GM23338 (cell line): ENCODE data around the gene RGS6.

Experiments
- EZH2 ChIP-seq: fragments of 200-600 bp; sonication (generic); IDR thresholded peaks from one replicate; pipeline ENCODE4 v1.8.0; 2017; ENCODE audit warnings: antibody characterized with exemption, mild to moderate bottlenecking, low read depth; ENCODE audit not compliant: unreplicated experiment
- POLR2AphosphoS5 ChIP-seq: IDR thresholded peaks from 2 replicates; pipeline ENCODE4 v1.6.1; 2016; ENCODE audit warnings: antibody characterized with exemption, low read depth
- TF ChIP-seq, protein P1 (sequence below), 2 experiments: fragments of 200-600 bp in 1 of 2; sonication (generic) in 1 of 2; conservative IDR thresholded peaks; 2 replicates each; pipeline versions ENCODE4 v1.5.1 to v1.6.1; 2016 to 2017; ENCODE audit warnings: antibody characterized with exemption in 2 of 2, low read depth in 2 of 2, mild to moderate bottlenecking in 2 of 2, moderate library complexity in 1 of 2

DNA sequence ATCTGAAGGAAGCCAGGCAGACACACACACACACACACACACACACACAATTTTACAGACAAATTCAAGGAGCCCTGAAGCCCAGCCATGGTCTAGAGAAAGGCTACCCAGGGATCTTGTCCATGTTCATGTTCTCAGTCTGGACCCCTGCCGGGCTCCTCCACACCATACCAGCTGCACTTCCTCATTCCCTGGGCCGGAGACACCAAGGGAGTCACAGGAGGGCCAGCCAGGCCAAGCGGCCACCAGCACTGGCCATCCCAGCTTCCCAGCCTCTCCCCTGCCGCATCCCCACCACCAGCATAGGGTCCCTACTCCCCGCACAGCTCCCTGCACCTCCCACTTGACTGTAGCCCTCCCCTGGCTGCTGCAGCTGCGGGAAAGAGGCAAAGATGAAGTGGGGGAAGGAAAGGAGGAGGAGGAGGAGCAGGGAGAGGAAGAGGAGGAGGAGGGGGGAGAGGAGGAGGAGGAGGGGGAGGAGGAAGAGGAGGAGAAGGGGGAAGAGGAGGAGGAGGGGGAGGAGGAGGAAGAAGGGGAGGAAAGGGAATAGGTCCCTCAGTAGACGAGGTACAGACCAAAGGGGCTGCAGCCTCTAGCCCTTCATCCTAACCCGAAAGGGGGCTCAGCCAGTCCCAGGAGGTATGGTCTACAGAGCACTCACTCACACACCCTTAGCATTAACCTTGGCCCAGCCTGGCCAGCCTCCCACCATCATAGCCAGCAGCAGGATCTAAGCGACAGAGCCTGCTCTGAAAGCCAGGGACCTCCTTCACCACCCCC lies 668.5 kb downstream of the RGS6 start:
- TF ChIP-seq, protein P1, sequence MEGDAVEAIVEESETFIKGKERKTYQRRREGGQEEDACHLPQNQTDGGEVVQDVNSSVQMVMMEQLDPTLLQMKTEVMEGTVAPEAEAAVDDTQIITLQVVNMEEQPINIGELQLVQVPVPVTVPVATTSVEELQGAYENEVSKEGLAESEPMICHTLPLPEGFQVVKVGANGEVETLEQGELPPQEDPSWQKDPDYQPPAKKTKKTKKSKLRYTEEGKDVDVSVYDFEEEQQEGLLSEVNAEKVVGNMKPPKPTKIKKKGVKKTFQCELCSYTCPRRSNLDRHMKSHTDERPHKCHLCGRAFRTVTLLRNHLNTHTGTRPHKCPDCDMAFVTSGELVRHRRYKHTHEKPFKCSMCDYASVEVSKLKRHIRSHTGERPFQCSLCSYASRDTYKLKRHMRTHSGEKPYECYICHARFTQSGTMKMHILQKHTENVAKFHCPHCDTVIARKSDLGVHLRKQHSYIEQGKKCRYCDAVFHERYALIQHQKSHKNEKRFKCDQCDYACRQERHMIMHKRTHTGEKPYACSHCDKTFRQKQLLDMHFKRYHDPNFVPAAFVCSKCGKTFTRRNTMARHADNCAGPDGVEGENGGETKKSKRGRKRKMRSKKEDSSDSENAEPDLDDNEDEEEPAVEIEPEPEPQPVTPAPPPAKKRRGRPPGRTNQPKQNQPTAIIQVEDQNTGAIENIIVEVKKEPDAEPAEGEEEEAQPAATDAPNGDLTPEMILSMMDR (conservative IDR thresholded peaks at IDR 0.05; ENCODE audit: low read depth in 2 of 2), result no peak
- no peak for TF ChIP-seq EZH2
- no peak for TF ChIP-seq POLR2AphosphoS5
